Activated CD8-positive, alpha-beta memory T cell treated with anti-CD3 and anti-CD28 coated beads, Interleukin-2, amount 10 ng/mL, durations not matched to agents 7 days and 5 days (primary cell): ENCODE data around the gene TMEM126B. TPM values are rescaled to one million over a fixed set of nuclear protein-coding genes. Genes with fewer than 3 reads are reported as not detected.
"Not testable (repeated sequence)": the region's sequence is repeated elsewhere in the genome, so short reads cannot be mapped to it uniquely, and the experiment has no call there.

Experiments
- ATAC-seq: fragments of 150-1000 bp; cut with Tn5 transposase; one replicate; pipeline ENCODE4 v1.10.0; 2021; ENCODE audit warnings: moderate library complexity
- CTCF ChIA-PET: fragments of 350-600 bp; sonication (Branson Sonifier 250); formaldehyde crosslinking; loops from one replicate; lab custom pipeline; 2021; ENCODE audit warnings: antibody characterized with exemption; lab: Charles Lee
- DNase-seq: peaks from one replicate; pipeline ENCODE4 v3.0.0-alpha.2; 2020
- H3K27ac Mint-ChIP-seq: one replicate; pipeline ENCODE4 v1.8.0; 2021; ENCODE audit warnings: mild to moderate bottlenecking, mixed read lengths
- H3K27me3 Mint-ChIP-seq: one replicate; pipeline ENCODE4 v1.8.0; 2021; ENCODE audit warnings: mixed read lengths
- H3K36me3 Mint-ChIP-seq: one replicate; pipeline ENCODE4 v1.8.0; 2021; ENCODE audit warnings: mild to moderate bottlenecking, mixed read lengths
- H3K4me1 Mint-ChIP-seq: one replicate; pipeline ENCODE4 v1.8.0; 2021; ENCODE audit warnings: mixed read lengths
- H3K4me3 Mint-ChIP-seq: one replicate; pipeline ENCODE4 v1.8.0; 2021; ENCODE audit warnings: mild to moderate bottlenecking, moderate library complexity, mixed read lengths
- H3K9me3 Mint-ChIP-seq: one replicate; pipeline ENCODE4 v1.8.0; 2022; ENCODE audit warnings: low read depth, mixed read lengths
- total RNA-seq, 2 experiments: library from RNA; stranded (reverse); gene quantifications; one replicate each; pipeline ENCODE4 v1.2.3, GENCODE V29; 2021

The TMEM126B gene
- total RNA-seq, 2 experiments from 2014 or later: 49.3 to 63.1 TPM

DNA sequence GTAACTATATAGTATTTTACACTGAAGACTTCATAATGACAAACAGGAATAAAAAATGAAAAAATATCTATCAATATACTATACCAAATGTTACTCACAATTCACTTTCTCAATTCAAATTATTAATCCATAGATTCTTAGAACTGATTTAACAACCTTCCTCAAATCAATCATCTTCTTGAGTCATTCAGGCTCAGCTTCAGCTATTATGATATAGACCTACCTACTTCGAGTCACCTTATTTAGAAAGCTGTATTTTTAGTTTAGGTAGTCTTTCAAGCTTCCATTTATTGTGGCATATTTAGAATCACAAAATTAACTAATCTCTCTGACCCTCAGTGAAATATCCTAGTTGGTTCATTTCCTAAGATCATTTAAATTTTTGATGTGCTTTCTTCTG, 28.4 kb downstream of the TMEM126B start:
- no peaks in the 10 kb centered on the region for H3K9me3 Mint-ChIP-seq
- ATAC-seq (no peak), DNase-seq (no peak)
- H3K4me1 Mint-ChIP-seq: peaks cover 62% of the 10 kb centered on the region
- no peaks in the 10 kb centered on the region for H3K27me3 Mint-ChIP-seq
- peaks cover 50% of the 10 kb centered on the region for H3K36me3 Mint-ChIP-seq
- H3K27ac Mint-ChIP-seq: no peak overlapping the region
- CTCF ChIA-PET: interaction anchor here (1.0 kb wide), 1 partner anchor 635 kb away, joined by 3 read pairs; no protein-coding TSS in a partner anchor
- no peak overlapping the region for H3K4me3 Mint-ChIP-seq

DNA sequence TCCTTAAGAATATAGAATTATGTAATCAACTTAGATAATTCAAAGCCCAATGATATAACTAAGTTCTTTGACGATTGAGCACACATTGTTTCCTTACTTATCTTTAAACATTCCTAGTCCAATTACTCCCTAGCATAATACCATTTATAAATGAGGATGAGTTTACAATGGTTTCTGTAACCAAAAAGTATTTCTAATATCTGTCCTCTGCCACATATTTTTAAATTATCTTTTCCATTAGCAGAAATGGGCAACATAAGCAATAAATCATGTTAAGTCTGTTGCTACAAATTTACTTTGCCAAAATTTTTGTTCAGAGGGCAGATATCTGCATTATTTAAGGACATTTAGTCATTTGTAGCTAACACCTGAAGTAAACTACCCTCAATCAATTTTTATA, 29.8 kb downstream of the TMEM126B start:
- Mint-ChIP-seq H3K27ac (no peak overlapping the region), H3K4me3 (no peak overlapping the region), H3K4me1 (peaks cover 61% of the 10 kb centered on the region), H3K36me3 (peaks cover 55% of the 10 kb centered on the region), H3K27me3 (no peaks in the 10 kb centered on the region), H3K9me3 (no peaks in the 10 kb centered on the region)
- no peak for DNase-seq
- CTCF ChIA-PET: interaction anchor here (1.0 to 1.3 kb wide), 2 partner anchors 11 to 196 kb away, joined by 3 read pairs; partner anchors contain the start of genes CCDC83 and TMEM126A
- no peak for ATAC-seq

- ATAC-seq (no peak), DNase-seq (no peak)
- Mint-ChIP-seq H3K4me3 (peak overlapping the region; percentile 97), H3K9me3 (no peaks in the 10 kb centered on the region), H3K36me3 (peaks cover 53% of the 10 kb centered on the region), H3K27me3 (no peaks in the 10 kb centered on the region), H3K4me1 (peaks cover 54% of the 10 kb centered on the region), H3K27ac (no peak overlapping the region)
- CTCF ChIA-PET: interaction anchor here (1.5 to 1.7 kb wide), 2 partner anchors 13 to 35 kb away, joined by 3 to 4 read pairs; no protein-coding TSS in a partner anchor
Observed at GRCh38 chr11:85661972-85662664, 33.7 kb downstream of the TMEM126B start.

DNA sequence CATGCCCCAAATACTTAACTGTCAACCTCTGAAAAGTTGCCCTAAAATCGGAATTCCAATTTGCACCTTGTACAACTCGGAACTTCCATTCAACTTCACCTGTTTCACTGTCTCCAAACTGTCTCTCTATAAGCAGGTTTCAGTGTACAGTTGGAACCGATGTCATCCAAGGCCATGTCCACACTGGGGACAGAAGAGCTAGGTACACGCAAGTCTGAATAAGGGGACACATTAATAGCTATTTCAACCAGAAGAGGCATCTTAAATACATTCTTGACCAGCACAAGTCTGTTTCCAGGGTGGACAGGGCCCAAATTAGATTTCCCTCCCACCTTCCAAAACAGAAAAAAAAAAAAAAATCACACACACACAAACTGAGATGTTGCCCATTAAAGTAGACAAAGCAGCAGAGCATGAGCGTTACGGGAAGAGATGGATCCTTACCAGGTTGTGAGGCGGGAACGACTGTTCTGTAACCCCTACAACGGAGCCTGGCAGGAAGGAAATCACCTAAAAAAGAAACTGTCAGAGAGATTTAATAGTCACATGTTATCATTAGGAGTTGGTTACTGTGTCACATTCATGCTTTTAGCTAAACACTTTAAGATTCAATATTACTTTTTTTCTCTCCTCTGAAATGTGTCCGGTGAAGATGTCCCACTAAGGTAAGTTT, 34.8 kb downstream of the TMEM126B start:
- peak overlapping the region; percentile 99 for H3K27ac Mint-ChIP-seq
- peaks cover 50% of the 10 kb centered on the region for H3K36me3 Mint-ChIP-seq
- no peaks in the 10 kb centered on the region for H3K27me3 Mint-ChIP-seq
- DNase-seq: no peak
- H3K4me1 Mint-ChIP-seq: peaks cover 49% of the 10 kb centered on the region
- CTCF ChIA-PET: interaction anchor here (0.8 to 2.9 kb wide), 12 partner anchors 11 to 555 kb away, joined by 3 to 13 read pairs (median 4); partner anchors contain the start of genes CCDC83, TMEM126A and TMEM126B
- peak overlapping the region; percentile 97 for H3K4me3 Mint-ChIP-seq
- H3K9me3 Mint-ChIP-seq: no peaks in the 10 kb centered on the region
- peak; percentile 11 for ATAC-seq

DNA sequence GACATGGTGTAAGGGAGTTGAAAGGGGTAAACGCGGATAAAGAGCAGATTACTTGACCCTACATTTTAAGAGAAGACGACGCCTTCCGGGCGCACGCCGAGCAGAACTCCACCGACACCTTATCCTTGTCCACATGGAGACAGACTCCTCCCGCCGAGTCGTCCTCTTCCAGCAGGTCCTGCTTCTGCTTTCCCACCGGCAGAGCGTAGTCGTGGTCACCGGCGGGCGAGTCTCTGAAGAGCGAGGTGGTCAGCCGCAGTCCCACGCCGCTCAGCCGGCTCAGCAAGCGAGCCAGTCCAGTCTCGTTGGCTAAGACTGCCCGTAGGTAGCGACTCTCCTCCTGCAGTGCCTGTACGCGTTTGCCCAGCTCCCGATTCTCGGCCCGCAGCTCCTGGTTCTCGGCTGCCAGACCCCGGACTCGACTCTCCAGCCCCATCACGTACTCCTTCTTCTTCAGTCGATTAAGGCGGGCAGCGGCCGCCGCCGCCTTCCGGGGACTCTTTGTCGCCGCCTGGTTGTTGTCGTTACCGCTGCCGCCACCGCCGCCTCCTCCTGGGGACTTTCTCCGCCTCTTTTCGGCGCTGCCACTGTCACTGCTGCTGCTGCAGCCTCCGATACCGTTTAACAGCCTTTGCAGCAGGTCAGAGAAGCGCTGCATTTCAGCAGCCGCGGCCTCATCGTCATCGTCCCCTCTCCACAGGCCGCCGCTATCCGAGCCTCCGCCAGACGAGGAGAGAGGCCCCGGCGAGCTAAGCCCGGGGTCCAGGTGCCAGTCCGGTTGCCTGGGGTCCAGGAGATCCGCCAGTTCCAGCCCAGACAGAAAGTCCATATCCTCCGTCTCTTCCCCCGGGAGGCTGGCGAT, 35.6 kb downstream of the TMEM126B start:
- Mint-ChIP-seq H3K36me3 (peaks cover 45% of the 10 kb centered on the region), H3K9me3 (no peaks in the 10 kb centered on the region), H3K27me3 (no peaks in the 10 kb centered on the region), H3K27ac (peak overlapping the region; percentile 99), H3K4me3 (peak overlapping the region; percentile 97), H3K4me1 (peaks cover 43% of the 10 kb centered on the region)
- DNase-seq: peak; percentile 94
- CTCF ChIA-PET: interaction anchor here (0.8 to 2.9 kb wide), 17 partner anchors 11 to 554 kb away, joined by 3 to 13 read pairs (median 4); partner anchors contain the start of genes CCDC83, TMEM126A and TMEM126B
- peak; percentile 77 for ATAC-seq

- Mint-ChIP-seq H3K9me3 (no peaks in the 10 kb centered on the region), H3K27ac (peak within 1 kb of the TSS; percentile 99), H3K27me3 (no peaks in the 10 kb centered on the region), H3K4me1 (peaks cover 35% of the 10 kb centered on the region), H3K4me3 (peak within 1 kb of the TSS; percentile 97), H3K36me3 (peaks cover 39% of the 10 kb centered on the region)
- DNase-seq: peak; percentile 96
- peak; percentile 74 for ATAC-seq
- CTCF ChIA-PET: interaction anchor here (0.9 to 2.9 kb wide), 12 partner anchors 9 to 553 kb away, joined by 3 to 13 read pairs (median 4); partner anchors contain the start of genes CCDC83 and TMEM126A
Observed at GRCh38 chr11:85664615-85665481, 36.5 kb downstream of the TMEM126B start, which contains the start of gene CREBZF. TSS of gene CREBZF (minus strand) at chr11:85665129. CDS start at chr11:85664875, 254 bp downstream.

GRCh38 chr11:85665733-85666132, 37.3 kb downstream of the TMEM126B start:
- Mint-ChIP-seq H3K4me3 (peak overlapping the region; percentile 97), H3K27ac (peak overlapping the region; percentile 99), H3K9me3 (no peaks in the 10 kb centered on the region), H3K27me3 (no peaks in the 10 kb centered on the region), H3K4me1 (peaks cover 26% of the 10 kb centered on the region), H3K36me3 (peaks cover 31% of the 10 kb centered on the region)
- CTCF ChIA-PET: interaction anchor here (1.4 kb wide), 1 partner anchor 29 kb away, joined by 3 read pairs; no protein-coding TSS in a partner anchor
- DNase-seq (no peak), ATAC-seq (no peak)

DNA sequence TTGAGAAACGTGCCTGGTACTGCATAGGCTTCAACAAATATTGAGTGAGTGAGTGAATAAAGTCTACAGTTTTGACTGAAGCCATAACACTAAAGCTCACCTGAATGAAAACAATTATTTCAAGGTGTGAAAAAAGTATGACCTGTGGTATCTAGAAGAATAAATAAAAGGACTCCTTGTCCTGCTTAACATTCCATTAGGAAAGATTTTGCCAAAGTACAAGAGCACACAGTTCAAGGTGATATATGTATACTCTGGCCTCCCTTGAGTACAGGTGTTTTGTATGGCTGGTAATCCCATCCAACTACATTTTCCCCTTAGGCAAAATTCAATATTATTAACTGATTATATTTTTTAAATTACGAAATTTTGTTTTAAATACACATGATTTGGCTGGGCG, 38.3 kb downstream of the TMEM126B start:
- no peaks in the 10 kb centered on the region for H3K9me3 Mint-ChIP-seq
- no peak overlapping the region for H3K4me3 Mint-ChIP-seq
- H3K36me3 Mint-ChIP-seq: peaks cover 28% of the 10 kb centered on the region
- DNase-seq (no peak), ATAC-seq (no peak)
- H3K4me1 Mint-ChIP-seq: peaks cover 19% of the 10 kb centered on the region
- H3K27ac Mint-ChIP-seq: no peak overlapping the region
- CTCF ChIA-PET: interaction anchor here (1.4 kb wide), 1 partner anchor 29 kb away, joined by 3 read pairs; no protein-coding TSS in a partner anchor
- H3K27me3 Mint-ChIP-seq: no peaks in the 10 kb centered on the region

- peaks cover 4% of the 10 kb centered on the region for H3K9me3 Mint-ChIP-seq
- no peak for ATAC-seq
- H3K4me3 Mint-ChIP-seq: no peak overlapping the region
- H3K36me3 Mint-ChIP-seq: peaks cover 24% of the 10 kb centered on the region
- CTCF ChIA-PET: interaction anchor here (1.2 to 1.3 kb wide), 2 partner anchors 13 to 117 kb away, joined by 3 read pairs; no protein-coding TSS in a partner anchor
- DNase-seq: no peak
- H3K27ac Mint-ChIP-seq: no peak overlapping the region
- peaks cover 23% of the 10 kb centered on the region for H3K4me1 Mint-ChIP-seq
- no peaks in the 10 kb centered on the region for H3K27me3 Mint-ChIP-seq
Observed at GRCh38 chr11:85668157-85668556, 39.8 kb downstream of the TMEM126B start.

DNA sequence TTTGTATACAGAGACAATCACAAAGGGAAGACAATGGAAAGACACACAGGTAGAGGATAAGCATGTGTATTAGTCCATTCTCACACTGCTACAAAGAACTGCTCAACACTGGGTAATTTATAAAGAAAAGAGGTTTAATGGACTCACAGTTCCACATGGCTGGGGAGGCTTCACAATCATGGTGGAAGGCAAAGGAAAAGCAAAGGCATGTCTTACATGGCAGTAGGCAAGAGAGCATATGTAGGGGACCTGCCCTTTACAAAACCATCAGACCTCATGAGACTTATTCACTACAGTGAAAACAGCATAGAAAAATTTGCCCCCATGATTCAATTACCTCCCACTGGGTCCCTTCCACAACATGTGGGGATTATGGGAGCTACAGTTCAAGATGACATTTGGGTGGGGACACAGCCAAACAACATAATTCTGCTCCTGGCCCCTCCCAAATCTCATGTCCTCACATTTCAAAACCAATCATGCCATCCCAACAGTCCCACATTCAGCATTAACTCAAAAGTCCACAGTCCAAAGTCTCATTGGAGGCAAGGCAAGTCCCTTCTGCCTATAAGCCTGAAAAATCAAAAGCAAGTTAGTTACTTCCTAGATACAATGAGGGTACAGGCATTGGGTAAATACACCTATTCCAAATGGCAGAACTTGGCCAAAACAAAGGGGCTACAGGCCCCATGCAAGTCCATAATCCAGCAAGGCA, 42.7 kb downstream of the TMEM126B start:
- H3K27ac Mint-ChIP-seq, ATAC-seq, DNase-seq, H3K27me3 Mint-ChIP-seq, CTCF ChIA-PET, H3K9me3 Mint-ChIP-seq, H3K4me3 Mint-ChIP-seq: not testable (repeated sequence)
- Mint-ChIP-seq H3K4me1 (peaks cover 29% of the 10 kb centered on the region), H3K36me3 (peaks cover 24% of the 10 kb centered on the region)

DNA sequence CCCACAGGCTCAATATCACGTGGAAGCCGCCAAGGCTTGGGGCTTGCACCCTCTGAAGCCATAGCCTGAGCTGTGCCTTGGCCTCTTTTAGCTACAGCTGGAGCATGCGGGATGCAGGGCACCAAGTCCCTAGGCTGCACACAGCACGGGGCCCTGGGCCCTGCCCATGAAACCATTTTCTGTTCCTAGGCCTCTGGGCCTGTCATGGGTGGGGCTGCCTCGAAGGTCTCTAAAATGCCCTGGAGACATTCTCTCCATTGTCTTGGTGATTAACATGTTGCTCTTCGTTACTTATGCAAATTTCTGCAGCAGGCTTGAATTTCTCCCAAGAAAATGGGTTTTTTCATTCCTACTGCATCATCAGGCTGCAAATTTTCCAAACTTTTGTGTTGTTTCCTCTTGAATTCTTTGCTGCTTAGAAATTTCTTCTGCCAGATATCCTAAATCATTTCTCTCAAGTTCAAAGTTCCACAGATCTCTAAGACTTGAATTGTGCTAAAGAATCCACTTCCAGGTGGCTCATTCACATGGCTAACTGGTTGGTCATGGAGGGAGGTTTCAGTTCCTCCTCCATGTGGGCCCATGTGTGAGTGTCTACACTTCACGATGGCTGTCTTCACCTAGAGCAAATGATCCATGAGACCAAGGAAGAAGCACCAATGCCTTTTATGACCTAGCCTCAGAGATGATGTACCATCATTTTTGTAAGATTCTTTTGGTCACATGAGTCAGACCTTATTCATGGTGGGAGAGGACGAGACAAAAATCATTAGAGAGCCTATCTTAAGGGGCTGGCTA, 43.9 kb downstream of the TMEM126B start:
- H3K27me3 Mint-ChIP-seq: no peaks in the 10 kb centered on the region
- peaks cover 24% of the 10 kb centered on the region for H3K36me3 Mint-ChIP-seq
- peaks cover 28% of the 10 kb centered on the region for H3K4me1 Mint-ChIP-seq
- DNase-seq: no peak
- H3K4me3 Mint-ChIP-seq: no peak overlapping the region
- peaks cover 9% of the 10 kb centered on the region for H3K9me3 Mint-ChIP-seq
- H3K27ac Mint-ChIP-seq: peak overlapping the region; percentile 49
- CTCF ChIA-PET: no interaction called here
- no peak for ATAC-seq
